ENCODE data around the gene TLX3. TPM values are rescaled to one million over a fixed set of nuclear protein-coding genes. Genes with fewer than 3 reads are reported as not detected.

The TLX3 gene
- total RNA-seq, 1 experiment from 2014 or later, result not detected

GRCh38 chr5:171330021-171330420 is 21.0 kb downstream of the TLX3 start:
- DNase-seq, result no peak
- no peaks in the 10 kb centered on the region for H3K9me2 ChIP-seq (ENCODE audit: insufficient read depth)
- H3K4me1 ChIP-seq (replicated peaks; ENCODE audit: insufficient read depth), result no peaks in the 10 kb centered on the region
- TF ChIP-seq CTCF (conservative IDR thresholded peaks at IDR 0.05) (no peak), EZH2 (IDR thresholded peaks at IDR 0.05; ENCODE audit: low read depth) (no peak)
- no peaks in the 10 kb centered on the region for H3K79me2 ChIP-seq (ENCODE audit: low read depth)
- no TSS peak for BruUV-seq (replicated peaks)
- ChIA-PET POLR2A (ENCODE audit: unreplicated experiment) (no interaction called here), CTCF (no interaction called here)
- H3F3A ChIP-seq (ENCODE audit: insufficient read depth, low read depth), result no peaks in the 10 kb centered on the region
- no peak overlapping the region for H2AFZ ChIP-seq
- intact Hi-C loops (cut with micrococcal nuclease; ENCODE audit: unreplicated experiment), result loop anchor here (10.0 kb wide), 1 partner anchor 895 kb away; no protein-coding TSS in a partner anchor
- H3K4me2 ChIP-seq, result no peak overlapping the region
- H3K27ac ChIP-seq, result no peak overlapping the region
- H3K36me3 ChIP-seq (ENCODE audit: low read depth), result no peaks in the 10 kb centered on the region
- no peaks in the 10 kb centered on the region for H3K9me3 ChIP-seq (ENCODE audit: insufficient read depth, low read depth)
- H3K4me3 ChIP-seq, result no peak overlapping the region
- no peaks in the 10 kb centered on the region for H3K27me3 ChIP-seq (ENCODE audit: insufficient read depth, low read depth)
- H4K20me1 ChIP-seq (ENCODE audit: insufficient read depth), result no peaks in the 10 kb centered on the region

- no peak overlapping the region for H3K27ac ChIP-seq
- CTCF ChIA-PET, result interaction anchor here (2.3 kb wide), 1 partner anchor 128 kb away, joined by 9 read pairs; no protein-coding TSS in a partner anchor
- no peak overlapping the region for H3K4me2 ChIP-seq
- H3K36me3 ChIP-seq (ENCODE audit: low read depth), result no peaks in the 10 kb centered on the region
- H3K4me1 ChIP-seq (replicated peaks; ENCODE audit: insufficient read depth), result 0 out of 2 replicates have a peak, but pooled peaks cover 6% of the 10 kb centered on the region
- no peaks in the 10 kb centered on the region for H3K9me2 ChIP-seq (ENCODE audit: insufficient read depth)
- H3K27me3 ChIP-seq (ENCODE audit: insufficient read depth, low read depth), result no peaks in the 10 kb centered on the region
- H3K4me3 ChIP-seq, result no peak overlapping the region
- no peak overlapping the region for H2AFZ ChIP-seq
- DNase-seq, result no peak
- H4K20me1 ChIP-seq (ENCODE audit: insufficient read depth), result no peaks in the 10 kb centered on the region
- H3K9me3 ChIP-seq (ENCODE audit: insufficient read depth, low read depth), result no peaks in the 10 kb centered on the region
- no peaks in the 10 kb centered on the region for H3K79me2 ChIP-seq (ENCODE audit: low read depth)
- no peaks in the 10 kb centered on the region for H3F3A ChIP-seq (ENCODE audit: insufficient read depth, low read depth)
- intact Hi-C loops (cut with micrococcal nuclease; ENCODE audit: unreplicated experiment), result loop anchor here (1.0 to 10.0 kb wide), 5 partner anchors 349 to 901 kb away; no protein-coding TSS in a partner anchor
- TF ChIP-seq CTCF (conservative IDR thresholded peaks at IDR 0.05) (no peak), EZH2 (IDR thresholded peaks at IDR 0.05; ENCODE audit: low read depth) (no peak)
- POLR2A ChIA-PET (ENCODE audit: unreplicated experiment), result no interaction called here
- BruUV-seq (replicated peaks), result no TSS peak
Observed at GRCh38 chr5:171335616-171336015, 26.6 kb downstream of the TLX3 start.

GRCh38 chr5:171336521-171337209 is 27.6 kb downstream of the TLX3 start:
- peak; percentile 46 to 62 for DNase-seq
- Histone ChIP-seq H3K79me2 (ENCODE audit: low read depth) (no peaks in the 10 kb centered on the region), H3K36me3 (ENCODE audit: low read depth) (no peaks in the 10 kb centered on the region), H3K9me3 (ENCODE audit: insufficient read depth, low read depth) (no peaks in the 10 kb centered on the region), H3K4me3 (peak overlapping the region; percentile 48), H3K4me1 (replicated peaks; ENCODE audit: insufficient read depth) (0 out of 2 replicates have a peak, but pooled peaks cover 6% of the 10 kb centered on the region), H4K20me1 (ENCODE audit: insufficient read depth) (no peaks in the 10 kb centered on the region), H3F3A (ENCODE audit: insufficient read depth, low read depth) (no peaks in the 10 kb centered on the region), H3K4me2 (peak overlapping the region; percentile 80), H2AFZ (peak overlapping the region; percentile 87), H3K27me3 (ENCODE audit: insufficient read depth, low read depth) (no peaks in the 10 kb centered on the region), H3K9me2 (ENCODE audit: insufficient read depth) (no peaks in the 10 kb centered on the region), H3K27ac (no peak overlapping the region)
- ChIA-PET POLR2A (ENCODE audit: unreplicated experiment) (interaction anchor here (0.7 kb wide), 1 partner anchor 128 kb away, joined by 4 read pairs; no protein-coding TSS in a partner anchor), CTCF (interaction anchor here (2.3 kb wide), 1 partner anchor 129 kb away, joined by 9 read pairs; no protein-coding TSS in a partner anchor)
- intact Hi-C loops (cut with micrococcal nuclease; ENCODE audit: unreplicated experiment), result loop anchor here (1.0 to 10.0 kb wide), 8 partner anchors 63 to 902 kb away; no protein-coding TSS in a partner anchor
- BruUV-seq (replicated peaks), result no TSS peak
- TF ChIP-seq EZH2 (IDR thresholded peaks at IDR 0.05; ENCODE audit: low read depth) (no peak), CTCF (conservative IDR thresholded peaks at IDR 0.05) (peak; percentile 78)
